T-helper 2 cell treated with Interferon-gamma antibody and Interleukin-4, amounts not matched to agents 100 ng/mL and 5 ng/mL, for 36 hours (primary cell): Measurements from ENCODE around the gene NR1I3. TPM values are rescaled to one million over a fixed set of nuclear protein-coding genes. Genes with fewer than 3 reads are reported as not detected.
"Not testable (repeated sequence)": the region's sequence is repeated elsewhere in the genome, so short reads cannot be mapped to it uniquely, and the experiment has no call there.

ENCODE experiments used
- intact Hi-C: fragments of 100-400 bp; cut with micrococcal nuclease; formaldehyde crosslinking; loops from one replicate; pipeline ENCODE4 v1.15.1; 2023
- total RNA-seq: library from RNA; stranded (reverse); gene quantifications from 2 replicates; pipeline ENCODE4 v1.2.3, GENCODE V29; 2022

Gene NR1I3, protein sequence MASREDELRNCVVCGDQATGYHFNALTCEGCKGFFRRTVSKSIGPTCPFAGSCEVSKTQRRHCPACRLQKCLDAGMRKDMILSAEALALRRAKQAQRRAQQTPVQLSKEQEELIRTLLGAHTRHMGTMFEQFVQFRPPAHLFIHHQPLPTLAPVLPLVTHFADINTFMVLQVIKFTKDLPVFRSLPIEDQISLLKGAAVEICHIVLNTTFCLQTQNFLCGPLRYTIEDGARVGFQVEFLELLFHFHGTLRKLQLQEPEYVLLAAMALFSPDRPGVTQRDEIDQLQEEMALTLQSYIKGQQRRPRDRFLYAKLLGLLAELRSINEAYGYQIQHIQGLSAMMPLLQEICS
- not detected in 2 replicates for total RNA-seq

DNA sequence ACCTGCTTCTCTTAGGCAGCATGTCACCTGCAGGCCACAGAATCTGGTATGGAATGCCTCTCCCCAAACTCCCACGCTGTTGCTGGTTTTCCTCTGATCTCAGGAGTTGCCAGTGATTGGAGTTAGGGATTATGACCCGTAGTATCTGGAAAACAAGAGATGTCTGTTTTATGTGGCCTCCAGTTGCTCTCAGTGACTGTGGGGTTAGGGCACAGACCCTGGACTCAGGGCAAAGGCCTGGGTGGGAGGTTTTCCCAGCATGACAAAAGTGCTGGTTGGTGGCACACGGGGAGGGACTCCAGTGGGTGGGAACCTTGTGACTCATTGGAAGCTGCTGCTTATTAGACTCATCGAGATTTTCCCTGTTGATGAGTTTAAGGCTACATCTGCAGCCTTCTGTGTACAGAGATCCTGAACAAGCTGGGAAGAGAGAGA lies at the start of gene NR1I3:
NR1I3 (minus strand) TSS at position 165 of the 435 bp plus-strand sequence. CDS start 1,638 bp downstream, outside the sequence.
- intact Hi-C loops, result no loop called here

DNA sequence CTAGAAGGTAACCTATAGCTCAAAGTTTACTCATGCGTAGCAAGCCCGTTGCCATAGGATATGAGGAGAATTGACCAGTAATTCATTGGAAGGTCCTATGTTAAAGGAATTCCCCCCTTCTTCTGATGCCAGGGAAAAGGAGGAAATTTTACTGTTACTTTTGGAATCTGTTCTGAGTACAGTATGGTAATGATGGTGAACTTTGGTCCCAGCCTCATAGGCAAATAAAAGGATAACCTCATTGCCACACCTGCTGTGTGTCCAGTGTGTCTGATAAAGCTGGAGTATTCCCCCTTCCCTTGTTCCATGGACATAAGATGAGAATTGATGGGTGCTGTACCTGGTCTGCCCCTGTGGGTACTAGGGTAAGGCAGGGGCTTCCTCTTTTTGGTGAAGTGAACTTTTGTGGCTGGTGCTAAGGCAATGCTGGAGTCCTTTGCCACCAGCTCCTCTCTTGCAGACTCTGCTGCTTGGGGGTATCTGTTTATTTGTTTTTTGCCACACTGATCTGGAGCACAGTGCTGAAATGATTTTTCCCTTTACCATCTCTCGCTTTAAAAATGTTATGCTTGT lies 49.6 kb upstream of the NR1I3 start:
- intact Hi-C loops, result no loop called here

DNA sequence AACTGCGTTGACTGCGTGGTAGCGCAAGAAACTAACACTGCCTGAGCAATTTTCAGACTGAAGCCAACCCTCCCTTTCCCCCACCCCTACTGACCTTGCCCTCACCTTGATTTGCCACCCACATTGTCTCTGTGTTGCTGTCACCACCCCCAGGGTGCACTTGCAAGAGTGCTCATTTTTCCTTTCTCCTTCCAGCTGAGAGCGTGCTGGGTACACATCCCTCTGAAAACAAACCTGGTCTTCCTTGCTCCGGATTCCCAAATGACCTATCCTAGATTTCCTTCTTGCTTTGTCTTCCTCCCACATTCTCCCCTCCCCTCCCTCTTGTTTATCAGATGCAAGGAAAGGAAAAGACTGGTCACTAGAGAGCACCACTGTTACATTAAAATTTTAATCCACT lies 47.5 kb upstream of the NR1I3 start:
- intact Hi-C loops, result no loop called here

DNA sequence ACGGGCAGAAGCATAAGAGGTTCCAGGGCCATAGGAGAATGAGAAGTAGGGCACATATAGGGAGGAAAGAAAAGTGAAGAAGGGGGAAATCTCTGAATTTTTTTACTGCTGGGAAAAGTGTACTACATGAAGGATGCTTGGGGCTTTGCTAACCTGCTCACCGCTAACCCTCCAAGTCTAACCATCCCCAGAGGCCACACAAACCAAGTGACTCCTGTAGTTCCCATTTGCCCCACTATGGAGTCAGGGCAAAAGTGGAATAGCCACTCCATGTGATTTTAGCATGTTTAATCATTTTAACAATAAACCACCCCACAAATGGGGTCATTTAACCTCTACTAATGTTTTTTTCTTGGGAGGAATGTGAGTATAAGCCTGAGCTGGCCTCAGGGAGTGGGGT lies 47.1 kb upstream of the NR1I3 start:
- intact Hi-C loops, result no loop called here

DNA sequence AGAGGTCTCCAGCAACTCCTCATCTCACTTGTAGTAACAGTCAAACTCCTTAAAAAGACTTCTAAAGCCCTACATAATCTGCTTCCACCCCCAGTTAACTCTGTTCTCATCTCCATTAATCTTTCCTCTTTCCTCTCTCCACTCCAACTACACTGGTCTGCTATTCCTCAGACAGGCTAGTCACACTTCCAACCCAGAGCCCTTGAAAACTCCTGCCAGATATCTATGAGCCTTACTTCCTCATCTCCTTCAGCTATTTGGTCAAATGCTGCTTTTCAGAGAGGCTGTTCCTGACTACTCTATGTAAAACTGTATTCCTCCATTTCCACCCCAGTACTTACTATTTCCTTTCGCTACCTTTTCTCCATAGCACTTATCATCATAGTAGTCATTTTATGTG lies 45.0 kb upstream of the NR1I3 start:
- intact Hi-C loops, result no loop called here

DNA sequence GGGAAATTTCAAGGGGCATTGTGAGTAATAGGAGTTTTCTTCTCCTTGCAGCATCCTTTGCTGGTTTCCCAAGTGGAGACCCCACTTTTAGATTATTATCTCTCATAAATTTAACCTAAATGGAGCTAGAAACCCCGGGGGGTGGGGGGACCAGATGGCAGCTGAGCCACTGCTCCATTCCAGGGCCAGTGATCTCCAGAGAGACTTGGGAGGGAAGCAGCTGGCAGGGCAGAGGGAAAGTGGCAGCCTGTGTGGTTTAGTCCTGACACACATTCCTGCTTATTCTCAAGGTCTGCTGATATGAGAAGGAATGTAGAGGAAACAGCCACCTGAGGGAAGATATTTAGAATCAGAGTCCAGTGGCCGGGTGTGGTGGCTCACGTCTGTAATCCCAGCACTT lies 36.9 kb upstream of the NR1I3 start:
- intact Hi-C loops, result no loop called here

DNA sequence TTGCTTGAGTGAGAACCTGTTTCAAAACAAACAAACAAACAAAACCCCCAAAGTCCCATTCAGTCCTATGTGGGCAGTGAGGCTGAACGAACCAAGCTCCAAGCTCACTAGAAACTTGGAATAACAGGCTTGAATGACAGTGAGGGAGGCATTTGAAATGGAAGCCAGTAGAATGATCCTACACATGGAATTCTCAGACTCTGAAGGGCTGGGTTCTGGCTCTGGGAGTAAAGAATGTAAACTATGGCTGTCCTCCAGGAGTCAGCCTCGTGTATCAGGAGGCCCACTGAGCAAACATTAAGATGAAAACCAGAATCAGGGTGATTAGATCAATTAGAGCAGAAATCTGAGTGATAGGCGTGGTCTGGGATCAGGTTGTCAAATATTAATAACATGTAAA lies 35.4 kb upstream of the NR1I3 start:
- intact Hi-C loops, result no loop called here

DNA sequence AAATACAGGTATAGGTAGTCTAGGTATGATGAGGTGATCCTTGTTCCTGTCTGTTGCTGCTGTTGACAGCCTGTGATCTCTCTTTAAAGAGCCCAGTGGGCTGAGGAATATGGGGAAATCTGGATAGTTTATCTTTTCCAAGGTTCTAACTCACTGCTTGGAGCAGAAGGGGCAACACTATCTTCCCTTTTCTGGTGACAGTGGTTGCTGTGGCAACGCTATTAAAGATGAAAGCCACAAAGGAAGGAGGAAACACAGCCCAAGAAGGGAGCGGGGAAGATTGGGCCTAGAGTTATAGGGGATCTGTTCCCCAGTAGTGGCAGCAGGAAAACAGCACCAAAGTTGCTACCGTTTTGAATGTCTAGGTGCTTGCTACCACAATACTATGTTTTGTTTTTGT lies 29.3 kb upstream of the NR1I3 start:
- intact Hi-C loops, result no loop called here

DNA sequence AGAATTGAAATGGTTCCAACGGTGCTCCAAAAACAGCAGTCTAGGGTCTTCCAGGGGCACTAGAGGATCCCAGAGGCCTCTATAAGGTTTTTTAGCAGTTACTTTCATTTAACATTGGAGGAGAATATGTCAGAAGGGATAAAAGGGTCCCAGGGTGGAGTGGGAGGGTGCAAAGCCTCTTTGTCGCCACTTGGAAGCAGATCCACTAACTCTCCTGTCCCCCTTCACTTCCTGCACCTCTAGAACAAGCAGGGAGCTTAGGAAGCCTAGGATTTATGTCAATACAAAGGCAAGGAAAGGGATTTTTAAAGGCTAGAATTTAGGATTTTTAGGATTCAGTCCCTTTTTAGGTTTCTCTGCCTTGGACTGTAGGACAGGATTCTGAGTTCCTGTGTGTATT lies 28.8 kb upstream of the NR1I3 start:
- intact Hi-C loops, result no loop called here

DNA sequence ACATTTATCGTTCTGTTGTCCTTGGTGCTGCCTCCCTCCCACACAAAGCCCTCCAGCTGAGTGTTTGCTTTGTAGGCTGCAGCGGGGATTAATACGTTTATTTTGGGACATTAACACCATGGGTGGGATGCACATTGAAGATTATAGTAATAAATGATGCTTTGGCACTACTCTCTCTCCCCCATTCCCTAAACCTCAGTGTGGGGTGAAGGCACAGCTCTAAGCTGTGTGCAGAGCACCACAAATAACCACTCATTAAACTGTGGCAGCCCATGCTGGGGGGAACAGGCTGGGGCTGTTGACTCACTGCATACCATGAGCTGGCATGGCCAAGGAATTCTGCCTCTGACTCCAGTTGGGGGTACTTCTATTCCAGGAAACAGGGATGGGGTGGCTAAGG lies 28.2 kb upstream of the NR1I3 start:
- intact Hi-C loops, result no loop called here

DNA sequence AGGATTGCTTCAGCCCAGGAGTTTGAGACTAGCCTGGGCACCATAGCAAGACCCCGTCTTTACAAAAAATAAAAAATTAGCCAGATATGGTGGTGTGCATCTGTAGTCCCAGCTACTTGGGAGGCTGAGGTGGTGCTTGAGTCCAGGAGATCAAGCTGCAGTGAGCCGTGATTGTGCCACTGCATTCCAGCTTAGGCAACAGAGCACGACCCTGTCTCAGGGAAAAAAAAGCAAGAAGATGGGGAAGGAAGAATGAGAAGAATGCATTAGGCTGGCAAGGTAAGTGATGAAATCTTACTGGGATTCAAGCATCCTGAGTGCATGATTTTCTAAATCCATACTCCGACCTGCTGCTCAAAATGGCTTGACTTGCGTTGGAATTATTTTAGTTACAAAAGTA lies 27.3 kb upstream of the NR1I3 start:
- intact Hi-C loops, result no loop called here

DNA sequence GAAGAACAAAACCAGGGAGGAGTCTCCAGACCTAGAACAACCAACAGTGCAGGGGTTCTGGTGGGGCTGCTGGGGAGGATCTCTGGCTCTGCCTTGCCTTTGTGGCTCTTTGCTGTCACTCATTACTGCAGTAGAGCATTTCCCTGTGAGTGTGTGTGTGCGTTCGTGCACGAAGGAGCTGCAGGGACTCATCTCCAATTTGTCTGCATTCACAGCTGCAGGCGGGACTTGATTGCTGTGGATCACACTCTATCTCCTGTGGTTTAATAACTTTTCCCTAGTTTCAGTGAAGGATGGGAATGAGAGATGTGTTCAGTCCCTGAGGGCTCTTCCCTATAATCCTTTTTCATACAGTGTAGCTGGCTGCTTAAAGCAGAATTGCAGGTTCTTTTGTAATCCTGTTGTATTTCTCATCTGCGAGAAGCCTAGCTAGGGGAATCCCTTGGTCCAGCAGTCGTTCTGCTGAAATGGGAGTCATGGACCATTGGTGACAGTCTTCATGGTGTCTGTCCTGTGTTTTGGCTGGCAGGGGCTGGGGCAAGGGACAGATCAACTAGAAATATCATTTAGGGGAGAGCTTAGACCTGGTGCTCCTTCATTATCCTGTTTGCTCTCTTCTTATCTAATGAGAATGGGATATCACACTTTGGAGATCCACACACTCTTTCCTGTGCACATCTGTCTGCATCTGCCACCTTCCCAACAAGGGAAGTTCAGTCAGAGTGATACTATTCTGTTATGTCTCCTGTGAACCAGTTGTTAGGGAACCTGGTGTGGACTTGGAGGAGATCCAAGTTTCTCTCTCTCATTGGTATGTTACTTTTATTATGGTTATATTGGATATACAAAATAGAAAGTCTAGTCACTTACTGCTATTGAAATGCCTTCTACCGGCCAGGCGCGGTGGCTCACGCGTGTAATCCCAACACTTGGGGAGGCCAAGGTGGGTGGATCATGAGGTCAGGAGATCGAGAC lies 23.5 kb upstream of the NR1I3 start:
- intact Hi-C loops, result no loop called here

DNA sequence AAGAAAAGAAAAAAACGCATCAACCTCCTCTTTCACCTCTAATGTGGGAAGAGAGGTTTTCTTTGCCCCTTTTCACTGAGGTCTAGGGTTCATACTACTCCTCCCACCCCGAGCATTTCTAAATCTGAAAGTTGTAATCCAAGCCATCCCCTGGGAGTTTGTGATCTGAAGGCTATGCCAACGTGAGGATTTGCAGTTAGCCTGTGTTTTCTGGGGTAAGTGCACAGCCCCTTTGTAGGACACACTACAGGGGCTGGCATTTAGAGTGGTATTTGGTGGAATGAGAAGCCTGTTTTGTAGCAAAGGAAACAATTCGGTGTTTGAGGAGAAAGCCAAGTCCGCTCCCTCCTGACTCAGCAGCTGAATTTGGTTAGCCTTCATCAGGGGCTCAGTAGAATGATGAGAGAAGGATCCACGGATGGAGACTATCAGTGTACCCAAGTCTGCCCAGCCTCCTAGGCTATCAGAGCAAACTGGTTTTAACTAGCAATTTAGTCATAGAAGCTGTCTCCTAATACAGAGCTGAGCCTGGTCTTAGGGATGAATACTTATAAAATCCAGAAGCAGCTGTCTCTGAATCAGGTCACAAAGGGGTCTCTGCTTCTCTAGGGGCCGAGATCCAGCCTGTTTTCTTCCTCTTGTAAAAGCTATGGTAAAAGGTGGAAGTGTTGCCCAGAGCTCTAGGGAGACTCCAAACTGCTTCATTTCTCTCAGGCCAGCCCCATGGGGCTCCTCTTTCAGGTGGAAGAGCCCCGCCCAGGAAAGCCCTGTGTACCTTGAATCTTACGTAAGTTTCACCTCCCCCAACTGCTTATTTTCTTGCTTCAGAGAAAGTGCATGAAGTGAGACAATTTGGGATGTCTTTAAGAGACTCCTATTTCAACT lies 22.6 kb upstream of the NR1I3 start:
- intact Hi-C loops, result no loop called here

DNA sequence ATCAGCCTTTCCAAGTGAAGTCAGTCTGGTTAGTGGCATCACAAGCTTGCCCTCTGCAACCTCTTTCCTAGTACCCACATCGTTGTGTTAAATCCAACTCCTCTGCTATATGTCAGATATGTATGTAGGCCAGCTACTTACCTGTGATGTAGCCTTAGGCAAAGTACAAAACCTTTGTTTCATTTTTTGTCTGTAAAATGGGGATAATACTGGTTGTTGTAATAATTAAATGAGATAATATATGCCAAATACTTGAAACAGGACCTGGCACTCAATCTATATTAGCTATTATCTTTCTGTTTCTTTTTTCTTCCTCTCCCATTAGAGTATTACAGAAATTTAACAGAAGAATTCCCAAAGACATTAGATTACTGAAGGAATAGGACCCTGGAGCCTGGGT lies 21.8 kb upstream of the NR1I3 start:
- intact Hi-C loops, result no loop called here

DNA sequence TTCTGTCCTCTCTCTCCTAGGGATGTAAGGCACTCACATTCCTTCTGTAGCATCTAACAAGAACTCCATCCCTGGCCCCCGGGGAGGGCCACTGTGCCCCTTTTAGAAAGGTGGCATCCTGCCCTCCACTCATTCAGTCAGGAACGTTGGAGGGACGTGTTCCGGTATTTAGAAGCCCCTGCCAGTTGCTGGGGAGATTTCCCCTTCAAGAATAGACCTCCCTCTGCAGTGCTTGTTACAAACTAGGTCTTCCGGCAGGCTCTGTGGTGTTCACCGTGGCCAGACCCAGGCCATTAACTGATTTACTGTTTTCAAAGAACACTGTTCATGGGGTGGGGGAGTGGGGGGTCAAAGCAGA lies 21.3 kb upstream of the NR1I3 start:
- intact Hi-C loops, result no loop called here

DNA sequence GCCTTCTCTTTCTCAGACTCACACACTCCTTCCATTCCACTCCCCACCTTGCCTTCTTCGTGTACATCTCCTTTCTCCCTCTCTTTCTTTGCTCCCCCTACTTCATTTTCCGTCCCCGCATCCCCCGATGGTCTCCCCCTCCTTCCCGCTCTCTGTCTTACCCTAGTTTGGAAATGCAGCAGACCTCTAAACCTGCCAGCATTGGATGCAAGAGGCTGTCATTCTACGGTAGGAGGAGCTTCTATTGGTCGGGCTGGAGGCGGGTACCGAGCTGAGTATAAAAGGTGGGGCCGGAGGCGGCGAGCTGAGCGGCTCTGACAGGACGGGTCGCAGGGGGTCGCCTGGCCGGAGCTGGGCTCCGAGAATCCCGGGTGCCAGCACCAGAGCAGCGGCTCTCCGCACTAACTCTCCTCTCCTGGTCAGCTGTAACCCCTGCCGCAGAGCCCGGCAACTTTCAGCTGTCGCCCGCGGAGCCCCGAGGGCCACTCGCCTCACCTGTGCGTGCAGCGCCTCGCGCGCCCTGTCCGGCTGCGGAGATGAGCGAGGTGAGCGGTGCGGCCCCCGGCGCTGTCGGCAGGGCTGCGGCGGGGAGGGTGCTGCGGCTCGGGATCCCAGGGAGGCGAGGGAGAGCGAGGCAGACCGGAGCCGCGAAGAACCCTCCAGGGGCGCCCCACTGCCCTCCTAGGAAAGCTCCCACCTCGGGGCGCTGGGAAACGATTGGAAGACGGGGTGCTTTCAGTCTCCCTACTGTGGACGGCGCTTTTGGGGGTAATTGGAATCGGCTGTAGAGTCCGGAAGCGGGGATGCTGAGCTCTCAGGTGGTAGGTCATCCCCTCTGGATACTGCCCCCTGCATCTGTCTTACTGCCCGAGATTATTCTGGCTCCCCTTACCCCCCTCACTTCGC lies 20.7 kb upstream of the NR1I3 start, which contains the start of gene PCP4L1:
PCP4L1 (plus strand) TSS at position 307 of the 906 bp plus-strand sequence; CDS start at position 537, 230 bp downstream.
- intact Hi-C loops, result no loop called here

DNA sequence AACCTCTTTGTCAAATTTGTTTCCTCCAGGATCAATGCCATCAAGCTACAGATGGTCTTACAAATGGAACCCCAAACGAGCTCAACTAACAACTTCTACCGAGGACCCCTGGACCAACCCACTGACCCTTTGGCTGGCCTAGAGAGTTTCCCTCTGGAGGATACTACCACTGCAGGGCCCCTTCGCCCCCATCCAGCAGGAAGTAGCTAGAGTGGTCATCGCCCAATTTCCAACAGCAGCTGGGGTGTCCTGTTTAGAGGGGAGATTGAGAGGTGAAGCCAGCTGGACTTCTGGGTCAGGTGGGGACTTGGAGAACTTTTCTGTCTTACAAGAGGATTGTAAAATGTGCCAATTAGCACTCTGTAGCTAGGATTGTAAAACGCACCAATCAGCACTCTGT lies 19.1 kb upstream of the NR1I3 start:
- intact Hi-C loops, result not testable (repeated sequence)

DNA sequence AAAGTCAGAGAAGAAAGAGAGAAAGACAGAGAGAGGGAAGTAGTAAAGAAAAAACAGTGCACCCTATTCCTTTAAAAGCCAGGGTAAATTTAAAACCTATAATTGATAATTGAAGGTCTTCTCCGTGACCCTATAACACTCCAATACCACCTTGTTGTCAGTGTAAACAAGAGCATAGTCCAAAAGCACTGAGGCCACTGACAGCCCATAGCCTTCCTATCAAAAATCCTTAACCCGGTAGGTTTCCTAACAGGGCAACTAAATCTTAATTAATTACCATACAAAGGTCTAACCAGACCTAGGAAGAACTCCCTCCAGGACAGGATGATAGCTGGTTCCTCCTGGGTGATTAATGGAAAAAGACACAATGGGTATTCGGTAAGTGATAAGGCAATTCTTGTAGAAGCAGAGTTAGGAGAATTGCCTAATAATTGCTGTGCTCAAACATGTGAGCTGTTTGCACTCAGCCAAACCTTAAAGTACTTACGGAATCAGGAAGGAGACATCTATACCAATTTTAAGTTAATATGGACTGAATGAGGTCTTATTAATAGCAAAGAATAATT lies 18.0 kb upstream of the NR1I3 start:
- intact Hi-C loops, result not testable (repeated sequence)

DNA sequence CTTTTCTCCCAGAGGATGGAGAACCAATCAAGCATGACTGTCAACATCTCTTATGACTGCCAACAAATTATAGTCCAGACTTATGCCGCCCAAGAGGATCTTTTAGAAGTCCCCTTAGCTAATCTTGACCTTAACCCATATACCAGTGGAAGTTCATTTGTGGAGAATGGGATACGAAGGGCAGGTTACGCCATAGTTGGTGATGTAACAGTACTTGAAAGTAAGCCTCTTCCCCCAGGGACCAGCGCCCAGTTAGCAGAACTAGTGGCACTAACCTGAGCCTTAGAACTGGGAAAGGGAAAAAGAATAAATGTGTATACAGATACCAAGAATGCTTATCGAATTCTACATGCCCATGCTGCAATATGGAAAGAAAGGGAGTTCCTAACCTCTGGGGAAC lies 17.3 kb upstream of the NR1I3 start:
- intact Hi-C loops, result not testable (repeated sequence)

DNA sequence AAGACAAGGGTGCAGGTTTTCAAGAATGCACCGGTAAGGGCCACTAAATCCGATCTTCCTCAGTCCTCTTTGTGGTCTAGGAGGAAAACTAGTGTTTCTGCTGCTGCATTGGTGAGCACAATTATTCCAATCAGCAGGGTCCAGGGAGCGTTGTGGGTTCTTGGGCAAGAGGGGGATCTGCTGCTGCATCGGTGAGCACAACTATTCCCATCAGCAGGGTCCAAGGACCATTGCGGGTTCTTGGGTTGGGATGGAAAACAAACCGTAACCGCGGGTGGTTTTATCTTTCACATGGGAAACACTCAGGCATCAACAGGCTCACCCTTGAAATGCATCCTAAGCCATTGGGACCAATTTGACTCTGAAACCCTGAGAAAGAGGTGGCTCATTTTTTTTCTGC lies 13.6 kb upstream of the NR1I3 start:
- intact Hi-C loops, result no loop called here
